Glutamatergic neuron (in vitro differentiated cells): ENCODE results near the gene DNM3. TPM values are rescaled to one million over a fixed set of nuclear protein-coding genes. Genes with fewer than 3 reads are reported as not detected.

Experiments
- DNase-seq: peaks from one replicate; pipeline ENCODE4 v3.0.0; 2022
- H3K27ac Mint-ChIP-seq: one replicate; pipeline ENCODE4 v1.8.0; 2020; ENCODE audit warnings: mild to moderate bottlenecking, mixed read lengths, inconsistent platforms; ENCODE audit not compliant: unreplicated experiment
- H3K27me3 Mint-ChIP-seq: one replicate; pipeline ENCODE4 v1.8.0; 2020; ENCODE audit warnings: mild to moderate bottlenecking, moderate library complexity, mixed read lengths, inconsistent platforms; ENCODE audit not compliant: unreplicated experiment
- H3K36me3 Mint-ChIP-seq: one replicate; pipeline ENCODE4 v1.8.0; 2020; ENCODE audit warnings: mild to moderate bottlenecking, mixed read lengths, inconsistent platforms; ENCODE audit not compliant: unreplicated experiment
- H3K4me1 Mint-ChIP-seq: one replicate; pipeline ENCODE4 v1.8.0; 2020; ENCODE audit warnings: mild to moderate bottlenecking, low read depth, mixed read lengths, inconsistent platforms; ENCODE audit not compliant: unreplicated experiment
- H3K4me3 Mint-ChIP-seq: one replicate; pipeline ENCODE4 v1.8.0; 2020; ENCODE audit warnings: mild to moderate bottlenecking, mixed read lengths, inconsistent platforms; ENCODE audit not compliant: unreplicated experiment
- H3K9me3 Mint-ChIP-seq: one replicate; pipeline ENCODE4 v1.8.0; 2020; ENCODE audit warnings: mild to moderate bottlenecking, moderate library complexity, mixed read lengths, inconsistent platforms; ENCODE audit not compliant: unreplicated experiment
- CTCF ChIP-seq: fragments of 200-600 bp; sonication (generic); IDR thresholded peaks from one replicate; pipeline ENCODE4 v1.5.0; 2021; ENCODE audit not compliant: partially characterized antibody, unreplicated experiment
- total RNA-seq: library from RNA; stranded (reverse); fragmentation: NEBNext Ultra II Directional; extraction: Animal tissue kit (Norgen Biotek cat#: 25700); gene quantifications from one replicate; pipeline ENCODE4 v1.2.1, GENCODE V29; 2021; ENCODE audit not compliant: unreplicated experiment

Gene DNM3
- total RNA-seq, 1 donor from 2014 or later: 11.4 TPM

DNA sequence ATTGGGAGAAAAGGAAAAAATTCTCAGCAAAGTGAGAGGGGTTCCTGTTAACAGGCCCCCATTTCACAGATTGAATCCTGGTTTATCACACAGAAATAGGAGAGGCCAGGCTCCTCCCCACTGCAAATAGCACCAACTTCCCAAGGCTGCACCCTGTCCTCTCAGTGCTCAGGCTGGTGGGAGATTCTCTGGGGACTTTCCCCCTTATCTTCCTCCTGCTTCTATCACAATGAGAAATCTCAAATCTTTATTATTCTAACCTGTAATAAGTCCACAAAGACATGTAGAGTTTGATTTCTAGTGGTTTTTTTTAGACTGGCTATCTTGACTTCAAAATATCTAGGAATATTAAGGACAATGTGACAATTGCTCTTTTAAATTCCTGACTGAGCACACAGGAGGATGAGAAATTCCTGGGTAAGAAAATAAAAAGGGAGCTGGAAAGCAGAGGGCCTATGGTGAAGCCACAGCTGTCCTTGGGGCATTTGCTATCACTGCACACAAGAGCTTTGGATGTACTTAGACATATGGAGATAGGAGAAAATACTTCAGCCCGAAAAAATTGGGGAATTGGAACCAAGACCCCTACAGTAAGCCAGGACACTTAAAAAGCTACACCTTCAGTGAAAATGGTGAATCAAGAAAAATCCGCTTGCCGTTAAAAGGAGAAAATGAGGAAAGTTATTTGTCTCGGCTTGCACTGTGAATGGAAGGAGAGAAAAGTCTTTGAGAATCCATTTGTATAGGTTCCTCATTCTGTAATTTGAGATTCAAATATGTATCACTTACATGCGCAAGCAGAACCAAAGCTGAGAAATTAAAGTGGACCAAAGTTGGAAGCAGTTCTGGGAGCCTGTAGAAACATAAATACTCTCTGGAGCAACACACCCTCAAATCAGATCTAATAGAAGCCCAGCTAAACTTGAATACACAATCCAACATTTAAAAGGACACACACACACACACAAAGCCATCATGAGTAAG, 513.3 kb downstream of the DNM3 start:
- no peak for TF ChIP-seq CTCF
- no peak for DNase-seq

GRCh38 chr1:172356620-172357019, 515.3 kb downstream of the DNM3 start:
- no peak for DNase-seq
- no peaks in the 10 kb centered on the region for H3K36me3 Mint-ChIP-seq
- H3K27me3 Mint-ChIP-seq: no peaks in the 10 kb centered on the region
- no peak overlapping the region for H3K27ac Mint-ChIP-seq
- no peak for TF ChIP-seq CTCF
- H3K4me1 Mint-ChIP-seq: peaks cover 18% of the 10 kb centered on the region
- H3K9me3 Mint-ChIP-seq: no peaks in the 10 kb centered on the region
- H3K4me3 Mint-ChIP-seq: no peak overlapping the region

More for the DNA sequence above, 513.3 kb downstream of the DNM3 start:
- no peaks in the 10 kb centered on the region for H3K9me3 Mint-ChIP-seq
- H3K4me3 Mint-ChIP-seq: no peak overlapping the region
- peaks cover 1% of the 10 kb centered on the region for H3K27me3 Mint-ChIP-seq
- no peaks in the 10 kb centered on the region for H3K36me3 Mint-ChIP-seq
- H3K4me1 Mint-ChIP-seq: peaks cover 20% of the 10 kb centered on the region
- H3K27ac Mint-ChIP-seq: no peak overlapping the region

DNA sequence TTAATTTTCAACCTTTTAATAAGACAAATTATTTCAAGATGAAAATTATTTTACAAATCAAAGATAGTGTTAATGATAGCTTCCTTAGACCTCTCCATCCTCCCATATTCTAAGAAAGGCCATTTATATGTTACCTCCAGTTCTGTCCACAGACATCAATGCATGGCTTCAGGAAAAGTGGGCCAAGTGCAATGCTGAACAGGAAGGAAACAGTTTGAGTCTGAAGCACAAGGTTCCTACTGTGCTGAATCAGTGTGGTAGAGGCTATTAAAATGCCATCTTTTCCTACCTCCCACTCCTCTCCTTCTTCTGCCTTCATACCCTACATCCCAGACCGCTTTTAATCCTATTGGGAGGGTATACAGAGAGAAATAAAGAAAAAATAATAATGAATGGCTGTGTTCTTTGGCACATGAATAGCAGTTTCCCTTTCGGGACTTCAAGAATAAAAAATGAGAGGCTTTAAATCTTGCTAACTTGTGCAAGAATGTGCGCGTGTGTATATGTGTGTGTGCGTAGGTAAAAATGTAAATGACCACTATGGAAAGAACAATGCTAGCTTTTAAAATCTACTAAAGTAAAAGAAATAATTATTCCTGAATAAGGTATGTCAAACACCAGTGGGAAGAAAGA, 516.6 kb downstream of the DNM3 start:
- H3K36me3 Mint-ChIP-seq: no peaks in the 10 kb centered on the region
- no peak for TF ChIP-seq CTCF
- no peak for DNase-seq
- H3K4me1 Mint-ChIP-seq: peaks cover 18% of the 10 kb centered on the region
- H3K27me3 Mint-ChIP-seq: no peaks in the 10 kb centered on the region
- H3K27ac Mint-ChIP-seq: no peak overlapping the region
- H3K4me3 Mint-ChIP-seq: no peak overlapping the region
- H3K9me3 Mint-ChIP-seq: no peaks in the 10 kb centered on the region

DNA sequence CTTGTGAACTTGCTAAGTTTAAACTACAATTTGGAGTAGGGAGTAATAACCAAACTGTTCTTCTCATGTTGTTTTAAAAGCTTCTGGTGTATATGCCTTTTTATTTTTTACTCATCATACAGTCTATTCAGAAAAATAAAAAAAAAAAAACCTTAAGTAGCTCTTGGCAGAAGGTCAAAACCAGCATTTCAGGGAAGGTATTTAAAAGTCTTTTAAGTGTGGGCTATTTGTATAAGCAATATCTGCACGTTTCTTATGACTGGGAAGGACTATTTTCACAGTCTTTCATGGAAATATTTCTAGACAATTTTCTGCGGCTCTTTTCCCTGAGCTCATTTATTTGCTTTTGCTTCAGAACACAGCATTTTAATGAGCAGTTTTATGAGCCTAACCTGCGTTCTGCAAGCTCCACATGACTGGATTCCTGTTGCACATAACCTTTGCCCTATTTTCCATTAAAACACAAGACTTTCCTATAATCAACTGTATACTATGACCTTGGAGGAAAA, 518.2 kb downstream of the DNM3 start:
- H3K27ac Mint-ChIP-seq: no peak overlapping the region
- H3K36me3 Mint-ChIP-seq: no peaks in the 10 kb centered on the region

More for the DNA sequence above, 518.2 kb downstream of the DNM3 start:
- Mint-ChIP-seq H3K4me3 (no peak overlapping the region), H3K4me1 (peaks cover 16% of the 10 kb centered on the region), H3K9me3 (no peaks in the 10 kb centered on the region), H3K27me3 (no peaks in the 10 kb centered on the region)
- no peak for TF ChIP-seq CTCF
- no peak for DNase-seq
